Jurkat, Clone E6-1 (cell line): ENCODE data around the gene ST6GALNAC3.
A peak's percentile ranks its signal among the peaks of the same experiment; 100 is the strongest.

Experiments used
- DNase-seq: peaks from one replicate; pipeline ENCODE4 v3.0.0-alpha.2; 2011; ENCODE audit warnings: low read depth, low spot score
- H3K4me3 ChIP-seq: 2 replicates; pipeline ENCODE4 v1.5.1; 2011; ENCODE audit warnings: mild to moderate bottlenecking, low read length, control low read depth, moderate library complexity

The ST6GALNAC3 gene

DNA sequence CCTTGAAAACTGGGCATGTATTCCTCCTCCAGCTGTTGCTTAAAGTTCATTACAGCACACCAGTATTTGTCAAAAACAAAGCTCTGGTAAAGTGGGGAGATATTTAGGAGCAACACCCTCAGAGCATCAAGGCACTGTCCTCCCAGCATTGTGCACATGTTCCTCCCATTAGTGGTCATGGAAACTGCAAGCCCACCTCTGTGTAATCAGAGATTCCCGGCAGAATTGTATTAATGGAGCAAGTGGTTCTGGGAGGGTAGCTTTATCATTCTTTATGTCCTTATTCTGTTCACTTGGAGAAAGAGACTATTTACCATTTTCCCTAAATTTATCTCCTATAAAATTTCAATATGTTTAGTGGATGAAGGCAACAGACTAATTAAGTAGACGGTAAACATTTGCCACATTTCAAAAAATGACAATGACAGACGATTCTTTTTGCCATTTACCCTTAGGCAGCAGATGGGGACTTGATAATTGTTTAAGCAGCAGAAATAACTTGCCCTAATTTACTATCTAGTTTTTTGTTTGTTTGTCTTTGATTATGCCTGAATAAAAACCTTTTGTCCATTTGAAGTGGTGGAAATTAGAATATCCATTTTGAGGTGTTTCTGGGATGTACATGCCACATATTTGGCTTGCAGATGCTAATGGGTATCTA lies 503.1 kb downstream of the ST6GALNAC3 start:
- no peak for DNase-seq

DNA sequence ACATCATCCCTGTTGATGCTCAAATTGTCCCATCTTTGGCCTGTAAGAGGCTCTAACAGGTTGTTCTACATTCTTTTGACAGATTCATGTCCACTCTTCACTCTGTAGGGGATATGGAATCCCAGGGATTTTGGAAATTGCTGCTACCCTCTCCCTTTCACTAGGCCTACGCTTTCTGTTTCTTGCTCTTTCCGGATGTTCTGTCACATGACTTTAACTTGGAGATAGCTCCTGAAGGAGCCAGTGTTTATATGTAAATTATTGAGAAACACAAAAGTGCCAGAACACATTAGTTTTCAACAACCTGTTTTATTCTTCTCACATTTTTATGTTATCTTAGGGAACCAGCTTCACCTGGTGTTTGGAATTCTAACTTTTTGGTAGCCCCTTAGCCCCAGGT lies 505.7 kb downstream of the ST6GALNAC3 start:
- DNase-seq: no peak
- H3K4me3 ChIP-seq: no peak overlapping the region

More for the DNA sequence above, 503.1 kb downstream of the ST6GALNAC3 start:
- no peak overlapping the region for H3K4me3 ChIP-seq

GRCh38 chr1:76581712-76582111 lies 507.2 kb downstream of the ST6GALNAC3 start:
- no peak overlapping the region for H3K4me3 ChIP-seq
- no peak for DNase-seq

GRCh38 chr1:76583235-76583868 lies 508.8 kb downstream of the ST6GALNAC3 start:
- no peak overlapping the region for H3K4me3 ChIP-seq

GRCh38 chr1:76583875-76584477 lies 509.4 kb downstream of the ST6GALNAC3 start:
- no peak overlapping the region for H3K4me3 ChIP-seq
- DNase-seq: no peak

More at GRCh38 chr1:76583235-76583868, 508.8 kb downstream of the ST6GALNAC3 start:
- no peak for DNase-seq

GRCh38 chr1:76585980-76586674 lies 511.6 kb downstream of the ST6GALNAC3 start:
- no peak for DNase-seq

GRCh38 chr1:76587212-76587611 lies 512.7 kb downstream of the ST6GALNAC3 start:
- no peak overlapping the region for H3K4me3 ChIP-seq
- no peak for DNase-seq

More at GRCh38 chr1:76585980-76586674, 511.6 kb downstream of the ST6GALNAC3 start:
- no peak overlapping the region for H3K4me3 ChIP-seq

- H3K4me3 ChIP-seq: no peak overlapping the region
- DNase-seq: no peak
Measured at GRCh38 chr1:76591461-76591860, 516.9 kb downstream of the ST6GALNAC3 start.

DNA sequence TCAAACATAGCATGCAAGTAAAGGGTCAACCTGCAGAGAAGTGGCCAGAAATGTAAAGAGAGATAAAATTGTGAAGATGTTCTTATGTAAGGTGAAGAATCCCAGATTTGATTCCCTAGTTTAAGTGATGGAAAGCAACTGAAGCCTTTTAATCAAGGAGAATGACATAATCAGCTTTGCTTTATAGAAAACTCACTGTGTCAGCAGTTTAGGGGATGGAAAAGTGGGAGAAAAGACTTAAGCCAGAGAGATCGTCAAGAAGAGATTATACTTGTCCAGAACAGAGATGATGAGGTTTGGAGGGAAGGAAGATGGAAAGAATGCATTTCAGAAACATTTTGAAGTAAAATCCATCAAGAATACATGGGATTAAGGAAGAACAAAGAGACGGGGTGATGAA lies 517.4 kb downstream of the ST6GALNAC3 start:
- DNase-seq: no peak

DNA sequence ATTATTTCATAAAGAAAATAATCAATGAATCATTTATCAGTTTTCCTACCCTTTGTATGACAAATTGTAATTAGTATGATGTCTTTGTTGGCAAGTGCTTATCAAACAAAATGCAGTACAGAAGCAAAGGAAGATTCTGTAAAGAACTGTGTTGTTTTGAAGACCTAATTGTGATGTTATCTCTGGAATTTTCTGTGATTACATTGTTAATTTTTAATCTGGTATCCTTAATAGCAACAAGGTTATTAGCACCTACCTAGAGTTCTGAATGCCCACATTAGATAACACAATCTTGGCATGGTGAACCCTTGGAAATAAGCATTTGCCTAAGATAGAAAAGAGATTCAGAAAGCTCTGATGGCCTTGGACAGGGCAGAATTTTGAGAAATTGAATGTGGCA lies 518.6 kb downstream of the ST6GALNAC3 start:
- DNase-seq: no peak

More for the DNA sequence above, 517.4 kb downstream of the ST6GALNAC3 start:
- H3K4me3 ChIP-seq: no peak overlapping the region

DNA sequence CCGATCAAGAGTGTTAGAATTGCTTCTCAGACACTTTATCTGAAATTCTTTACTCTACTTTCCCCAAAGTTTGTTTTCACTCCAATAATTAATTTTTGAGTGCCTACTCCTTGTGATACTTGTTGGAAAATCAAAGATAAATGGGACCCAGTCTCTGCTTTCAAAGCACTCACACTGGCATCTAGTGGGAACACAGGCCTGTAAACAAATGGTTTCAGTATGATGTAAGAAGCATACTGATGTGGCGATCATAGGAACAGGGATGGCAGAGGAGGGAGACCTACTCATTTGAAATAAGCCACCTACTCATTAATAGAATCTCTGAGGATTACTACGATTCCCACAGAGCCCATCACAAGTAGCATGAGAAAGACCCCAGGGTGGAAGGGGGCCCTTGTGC lies 519.1 kb downstream of the ST6GALNAC3 start:
- no peak overlapping the region for H3K4me3 ChIP-seq
- DNase-seq: no peak

More for the DNA sequence above, 518.6 kb downstream of the ST6GALNAC3 start:
- no peak overlapping the region for H3K4me3 ChIP-seq

- no peak for DNase-seq
- no peak overlapping the region for H3K4me3 ChIP-seq
Measured at GRCh38 chr1:76595024-76595423, 520.5 kb downstream of the ST6GALNAC3 start.

GRCh38 chr1:76601465-76601864 lies 526.9 kb downstream of the ST6GALNAC3 start:
- DNase-seq: no peak
- no peak overlapping the region for H3K4me3 ChIP-seq

GRCh38 chr1:76607717-76608116 lies 533.2 kb downstream of the ST6GALNAC3 start:
- peak; percentile 2 for DNase-seq
- no peak overlapping the region for H3K4me3 ChIP-seq

DNA sequence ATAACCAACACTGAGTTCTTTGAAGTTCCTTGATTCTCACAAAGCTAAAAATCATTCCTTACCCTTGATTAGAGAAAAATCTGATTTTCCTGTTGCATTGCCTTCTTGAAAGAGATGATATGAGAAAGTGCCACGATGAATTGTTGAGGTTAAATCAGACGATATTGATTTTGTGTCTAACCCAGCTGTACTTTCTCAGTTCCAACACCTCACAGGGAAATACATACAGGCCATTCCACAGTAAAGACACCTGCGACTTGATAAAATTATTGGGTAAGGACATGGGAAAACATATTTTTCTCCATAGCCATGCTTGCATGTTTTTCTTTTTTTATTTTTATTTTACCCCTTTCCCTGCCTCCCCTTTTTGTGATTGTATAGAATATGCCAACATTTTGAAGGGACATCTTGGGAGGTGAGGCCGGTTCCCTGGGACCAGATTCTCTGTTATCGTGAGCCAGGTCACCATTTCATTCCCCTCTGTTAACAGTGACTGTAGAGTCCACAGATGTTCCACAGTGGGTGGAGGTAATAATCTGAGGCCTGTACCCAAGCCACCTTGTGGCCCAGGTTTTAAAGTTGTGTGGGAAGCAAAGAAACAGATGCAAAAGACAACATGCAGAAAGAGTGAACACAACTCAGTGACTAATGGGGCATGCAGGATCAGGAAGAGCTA lies 537.4 kb downstream of the ST6GALNAC3 start:
- DNase-seq: no peak
- H3K4me3 ChIP-seq: no peak overlapping the region

DNA sequence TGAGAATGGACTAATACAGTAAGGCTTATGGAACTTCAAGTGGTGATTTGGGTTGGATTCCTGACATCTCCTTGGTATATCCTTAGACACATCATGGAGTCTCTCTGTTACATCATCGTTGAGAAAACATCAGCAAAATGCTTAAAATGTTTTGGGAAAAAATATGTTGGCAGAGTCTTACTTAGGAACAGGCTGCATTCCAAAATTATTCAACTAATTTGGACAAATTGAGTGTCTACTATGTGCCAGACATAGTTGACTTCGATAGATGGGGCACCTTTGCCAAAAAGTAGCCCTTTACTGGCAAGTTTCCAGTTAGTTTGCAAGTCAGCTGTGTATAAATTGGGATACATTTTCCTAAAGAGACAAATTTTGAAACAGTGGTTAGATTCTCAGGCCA lies 539.3 kb downstream of the ST6GALNAC3 start:
- H3K4me3 ChIP-seq: no peak overlapping the region
- DNase-seq: no peak

DNA sequence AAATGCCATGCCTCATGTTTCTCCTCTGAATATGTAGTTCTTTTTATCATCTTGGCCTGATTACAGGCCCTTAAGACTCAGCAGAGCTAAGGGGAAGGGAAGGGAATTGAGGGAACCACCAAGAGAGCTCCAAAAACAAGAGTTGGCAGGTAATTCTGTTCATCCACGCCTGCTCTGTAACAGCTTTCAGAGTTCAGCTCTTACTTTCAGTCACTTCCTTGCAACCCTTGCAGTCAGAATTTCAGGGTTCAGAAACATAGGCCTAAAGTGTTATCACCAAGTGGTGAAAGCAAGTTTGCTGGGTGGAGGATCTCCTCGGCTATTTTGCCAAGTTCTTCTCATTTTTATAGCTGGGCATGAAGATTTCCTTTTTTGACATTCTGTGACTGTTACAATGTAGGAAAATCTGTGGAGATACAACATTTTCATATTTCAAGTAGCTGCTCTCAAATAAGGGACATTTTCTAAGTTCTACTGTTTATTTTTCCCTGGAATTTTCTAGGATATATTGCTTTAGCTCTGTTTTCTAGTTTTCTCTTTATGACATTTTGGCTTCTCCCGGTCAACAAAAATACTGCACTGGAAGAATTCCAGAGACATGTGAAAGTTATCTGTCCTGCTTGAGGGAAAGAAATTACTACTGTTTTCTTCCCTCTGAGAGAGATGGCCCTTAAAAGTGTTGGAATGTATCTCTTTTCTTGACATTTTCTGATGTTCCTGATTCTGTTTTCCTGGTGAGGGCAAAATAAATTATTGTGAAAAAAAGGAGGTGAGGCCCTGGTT lies 540.9 kb downstream of the ST6GALNAC3 start:
- no peak overlapping the region for H3K4me3 ChIP-seq
- DNase-seq: no peak

GRCh38 chr1:76620371-76620770 lies 545.8 kb downstream of the ST6GALNAC3 start:
- DNase-seq: no peak
- H3K4me3 ChIP-seq: no peak overlapping the region
